Left lung (tissue), 10 donors: ENCODE data around the gene ZFP36. TPM values are rescaled to one million over a fixed set of nuclear protein-coding genes. Genes with fewer than 3 reads are reported as not detected.
A peak's percentile ranks its signal among the peaks of the same experiment; 100 is the strongest.

Experiments used
- ATAC-seq: fragments of 200-7000 bp; cut with Tn5 transposase; one replicate; pipeline ENCODE4 v1.9.1; 2020; ENCODE audit warnings: moderate library complexity
- DNase-seq, 4 donors: peaks; one replicate each; pipeline ENCODE4 v3.0.0-alpha.2; 2013 to 2020
- H3K27ac ChIP-seq, 2 donors: fragments of 200-600 bp; sonication (generic) in 1 of 2; one replicate each; pipeline versions ENCODE4 v1.5.0 to v1.8.0; 2020 to 2021
- H3K27me3 ChIP-seq, 2 donors: fragments of 200-600 bp; sonication (generic) in 1 of 2; one replicate each; pipeline versions ENCODE4 v1.5.0 to v1.8.0; 2020 to 2021
- H3K36me3 ChIP-seq, 2 donors: fragments of 200-600 bp; sonication (generic) in 1 of 2; one replicate each; pipeline versions ENCODE4 v1.5.0 to v1.8.0; 2020 to 2021
- H3K4me1 ChIP-seq, 2 donors: fragments of 200-600 bp; one replicate each; pipeline ENCODE4 v1.8.0; 2021
- H3K4me3 ChIP-seq, 2 donors: fragments of 200-600 bp; sonication (generic) in 1 of 2; one replicate each; pipeline versions ENCODE4 v1.5.0 to v1.8.0; 2020 to 2021; ENCODE audit warnings: mild to moderate bottlenecking in 1 of 2
- H3K9me3 ChIP-seq, 2 donors: fragments of 200-600 bp; sonication (generic) in 1 of 2; one replicate each; pipeline versions ENCODE4 v1.5.0 to v1.8.0; 2020 to 2021
- CTCF ChIP-seq, 2 donors: fragments of 200-600 bp; sonication (generic) in 1 of 2; IDR thresholded peaks; one replicate each; pipeline versions ENCODE4 v1.5.0 to v1.8.0; 2021; ENCODE audit warnings: antibody characterized with exemption in 2 of 2
- intact Hi-C, 2 donors: fragments of 100-400 bp; cut with DNase I; formaldehyde crosslinking; loops; one replicate each; pipeline versions ENCODE4 v1.11.2 to v1.14.2; 2022
- polyA plus RNA-seq, 6 donors: library from polyadenylated mRNA; unstranded; fragments of 120-200 nt; gene quantifications; one replicate each; pipeline ENCODE4 v1.2.1, GENCODE V29; 2013; ENCODE audit not compliant: insufficient read length in 6 of 6
- total RNA-seq, 2 donors: library from RNA; stranded (reverse); fragmentation: NEBNext Ultra II Directional; extraction: Animal tissue kit (Norgen Biotek cat#: 25700); gene quantifications; one replicate each; pipeline ENCODE4 v1.2.1, GENCODE V29; 2021
- donor health status: DM: no; HTN: yes; CAD: no.
- donor health status: DM: no; HTN: no; CAD: no.

The ZFP36 gene
- total and polyA plus RNA-seq, 8 donors, result 25.4 to 295 (median 101) TPM

GRCh38 chr19:39433480-39434079, 26.9 kb downstream of the ZFP36 start:
- H3K4me3 ChIP-seq, result peak overlapping the region in 1 of 2 donors; percentile 94
- intact Hi-C loops, result no loop called here
- no peak for TF ChIP-seq CTCF (IDR thresholded peaks at IDR 0.05)
- H3K4me1 ChIP-seq, result peaks cover 27 to 74% of the 10 kb centered on the region in 2 donors
- H3K27me3 ChIP-seq, result no peaks in the 10 kb centered on the region
- DNase-seq (no peak), ATAC-seq (no peak)
- no peak overlapping the region for H3K27ac ChIP-seq
- no peaks in the 10 kb centered on the region for H3K9me3 ChIP-seq
- peaks cover 0 to 34% of the 10 kb centered on the region in 2 donors for H3K36me3 ChIP-seq

GRCh38 chr19:39434123-39435076, 27.8 kb downstream of the ZFP36 start:
- Histone ChIP-seq H3K9me3 (no peaks in the 10 kb centered on the region), H3K27ac (peak overlapping the region in 1 of 2 donors; percentile 90), H3K36me3 (peaks cover 0 to 34% of the 10 kb centered on the region in 2 donors), H3K27me3 (no peaks in the 10 kb centered on the region), H3K4me1 (peaks cover 21 to 66% of the 10 kb centered on the region in 2 donors), H3K4me3 (peak overlapping the region; percentile 90 to 94)
- no peak for DNase-seq
- intact Hi-C loops, result no loop called here
- ATAC-seq, result no peak
- no peak for TF ChIP-seq CTCF (IDR thresholded peaks at IDR 0.05)

- intact Hi-C loops, result no loop called here
- no peaks in the 10 kb centered on the region for H3K9me3 ChIP-seq
- peak within 1 kb of the TSS; percentile 80 to 90 for H3K27ac ChIP-seq
- H3K36me3 ChIP-seq, result peaks cover 0 to 34% of the 10 kb centered on the region in 2 donors
- TF ChIP-seq CTCF (IDR thresholded peaks at IDR 0.05), result no peak
- H3K4me1 ChIP-seq, result peaks cover 21 to 63% of the 10 kb centered on the region in 2 donors
- peak within 1 kb of the TSS; percentile 90 to 94 for H3K4me3 ChIP-seq
- no peaks in the 10 kb centered on the region for H3K27me3 ChIP-seq
- DNase-seq, result peak; percentile 95 to 100 (median 98)
- peak; percentile 98 for ATAC-seq
These were observed 29.1 kb downstream of the ZFP36 start, which contains the start of gene RPS16 for GRCh38 chr19:39435499-39436349. TSS of gene RPS16 (minus strand) at chr19:39435949. CDS start at chr19:39435895, 54 bp downstream.

- H3K27ac ChIP-seq, result peak overlapping the region; percentile 80 to 90
- no peak for DNase-seq
- intact Hi-C loops, result no loop called here
- peaks cover 0 to 34% of the 10 kb centered on the region in 2 donors for H3K36me3 ChIP-seq
- H3K9me3 ChIP-seq, result no peaks in the 10 kb centered on the region
- TF ChIP-seq CTCF (IDR thresholded peaks at IDR 0.05), result no peak
- no peaks in the 10 kb centered on the region for H3K27me3 ChIP-seq
- no peak for ATAC-seq
- peak overlapping the region; percentile 90 to 94 for H3K4me3 ChIP-seq
- H3K4me1 ChIP-seq, result peaks cover 21 to 58% of the 10 kb centered on the region in 2 donors
These were observed 29.7 kb downstream of the ZFP36 start for GRCh38 chr19:39436350-39436716.
